Measurements from ENCODE around the gene GRPEL1. TPM values are rescaled to one million over a fixed set of nuclear protein-coding genes. Genes with fewer than 3 reads are reported as not detected.
"Not testable (repeated sequence)": the region's sequence is repeated elsewhere in the genome, so short reads cannot be mapped to it uniquely, and the experiment has no call there.

The GRPEL1 gene
- total RNA-seq, 6 experiments from 2014 or later, result 30.0 to 49.2 (median 45.3) TPM

DNA sequence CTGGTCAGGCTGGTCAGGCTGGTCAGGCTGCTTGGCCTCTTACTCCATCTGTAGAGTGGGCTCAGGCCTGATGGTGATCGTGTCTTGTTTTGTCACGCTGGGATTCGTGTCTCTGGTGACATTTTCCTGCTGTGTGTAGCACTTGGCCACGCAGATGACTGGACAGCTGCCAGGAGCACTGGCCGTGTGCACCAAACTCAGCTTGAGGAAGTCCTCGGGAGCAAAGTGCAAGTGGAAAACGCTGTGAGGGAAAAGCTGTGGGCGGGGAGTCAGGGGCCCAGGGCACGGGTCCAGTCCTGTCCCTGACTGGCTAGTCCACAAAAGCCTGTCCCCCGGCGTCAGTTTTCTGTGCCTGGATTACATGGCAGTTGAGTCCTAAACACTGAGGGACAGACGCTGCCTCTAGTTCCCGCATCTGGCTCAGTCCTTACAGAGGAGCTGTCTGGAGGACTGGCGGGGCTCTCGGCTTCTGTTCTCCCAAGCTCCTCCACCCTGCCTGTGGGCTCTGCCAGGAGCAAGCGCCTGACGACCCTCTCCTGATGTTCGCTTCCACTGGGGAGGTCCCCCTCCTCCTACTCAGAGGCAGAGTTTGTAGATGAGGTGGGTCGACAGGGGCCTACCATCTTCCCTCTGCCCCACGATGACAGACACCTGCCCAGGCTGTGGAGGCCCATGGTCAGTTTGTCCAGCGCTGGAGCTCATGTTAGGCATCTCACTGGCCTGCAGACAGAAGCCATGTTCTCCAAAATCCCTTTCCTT lies 35.9 kb upstream of the GRPEL1 start:
- H3K4me1 ChIP-seq, result peaks cover 0 to 21% (median 4%) of the 10 kb centered on the region in 4 donors
- H3K27ac ChIP-seq, result peak overlapping the region; percentile 41 to 69 (median 56)
- TF ChIP-seq CTCF (IDR thresholded peaks at IDR 0.05) (no peak), POLR2A (IDR thresholded peaks at IDR 0.05) (no peak)
- 15% methylated on average over 8 of the region's 21 CpGs for WGBS (ENCODE audit: insufficient coverage, low coverage, low lambda C conversion rate, missing lambda C conversion rate)
- DNase-seq (peak; percentile 83 to 89 (median 86)), ATAC-seq (peak; percentile 58 to 74 (median 60))
- no peaks in the 10 kb centered on the region for H3K9me3 ChIP-seq
- intact Hi-C loops (cut with DNase I), result no loop called here
- peak overlapping the region; percentile 58 to 74 (median 61) for H3K4me3 ChIP-seq
- no peaks in the 10 kb centered on the region for H3K27me3 ChIP-seq
- H3K36me3 ChIP-seq, result no peaks in the 10 kb centered on the region

DNA sequence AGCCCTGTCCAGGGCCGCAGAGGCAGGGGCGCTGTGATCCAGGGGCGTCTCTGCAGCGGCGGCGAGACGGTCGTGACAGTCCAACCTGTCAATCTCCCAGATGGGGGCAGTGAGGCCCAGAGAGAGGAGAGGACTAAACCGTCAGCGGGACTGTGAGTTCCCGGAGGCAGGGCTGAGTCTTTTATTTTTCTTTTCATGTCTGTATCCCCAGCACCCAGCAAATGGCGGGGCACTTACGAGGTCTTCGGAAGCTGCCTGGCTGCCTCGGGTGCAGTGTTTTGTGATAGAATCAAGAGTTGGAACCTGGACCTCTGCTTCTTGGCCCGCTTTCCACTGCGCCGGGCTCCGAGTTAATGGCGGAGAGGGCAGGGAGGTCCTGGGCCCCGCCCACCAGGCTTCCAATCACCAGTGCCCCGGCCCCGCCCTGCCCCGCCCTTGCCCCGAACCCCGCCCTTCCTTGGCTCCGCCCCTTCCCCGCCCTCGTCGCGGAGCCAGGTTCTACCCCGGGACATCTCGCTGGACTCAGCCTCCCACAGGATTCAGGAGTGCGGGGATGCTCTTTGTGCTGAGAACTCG lies 35.3 kb upstream of the GRPEL1 start:
- intact Hi-C loops (cut with DNase I), result no loop called here
- DNase-seq (peak; percentile 93 to 94 (median 94)), ATAC-seq (peak; percentile 90 to 93 (median 92))

GRCh38 chr4:7102516-7102909 lies 34.6 kb upstream of the GRPEL1 start:
- Histone ChIP-seq H3K4me3 (peak overlapping the region; percentile 58 to 74 (median 61)), H3K4me1 (peaks cover 0 to 21% (median 4%) of the 10 kb centered on the region in 4 donors), H3K27ac (peak overlapping the region in 2 of 3 donors; percentile 48 to 78)
- peak in 2 of 4 donors; percentile 2 to 3 for ATAC-seq
- 29% methylated on average over 12 of the region's 12 CpGs for WGBS (ENCODE audit: insufficient coverage, low coverage, low lambda C conversion rate, missing lambda C conversion rate)
- H3K36me3 ChIP-seq; H3K9me3 ChIP-seq; intact Hi-C loops (cut with DNase I); H3K27me3 ChIP-seq; DNase-seq: not testable (repeated sequence)

More for the DNA sequence above, 35.3 kb upstream of the GRPEL1 start:
- peak overlapping the region; percentile 58 to 74 (median 61) for H3K4me3 ChIP-seq
- H3K27ac ChIP-seq, result peak overlapping the region; percentile 48 to 78 (median 69)
- no peaks in the 10 kb centered on the region for H3K9me3 ChIP-seq
- no peaks in the 10 kb centered on the region for H3K27me3 ChIP-seq
- peaks cover 0 to 21% (median 4%) of the 10 kb centered on the region in 4 donors for H3K4me1 ChIP-seq
- WGBS (ENCODE audit: insufficient coverage, low coverage, low lambda C conversion rate, missing lambda C conversion rate), result 2% methylated on average over 20 of the region's 35 CpGs
- TF ChIP-seq POLR2A (IDR thresholded peaks at IDR 0.05), result peak; percentile 59
- no peak for TF ChIP-seq CTCF (IDR thresholded peaks at IDR 0.05)
- H3K36me3 ChIP-seq, result no peaks in the 10 kb centered on the region

DNA sequence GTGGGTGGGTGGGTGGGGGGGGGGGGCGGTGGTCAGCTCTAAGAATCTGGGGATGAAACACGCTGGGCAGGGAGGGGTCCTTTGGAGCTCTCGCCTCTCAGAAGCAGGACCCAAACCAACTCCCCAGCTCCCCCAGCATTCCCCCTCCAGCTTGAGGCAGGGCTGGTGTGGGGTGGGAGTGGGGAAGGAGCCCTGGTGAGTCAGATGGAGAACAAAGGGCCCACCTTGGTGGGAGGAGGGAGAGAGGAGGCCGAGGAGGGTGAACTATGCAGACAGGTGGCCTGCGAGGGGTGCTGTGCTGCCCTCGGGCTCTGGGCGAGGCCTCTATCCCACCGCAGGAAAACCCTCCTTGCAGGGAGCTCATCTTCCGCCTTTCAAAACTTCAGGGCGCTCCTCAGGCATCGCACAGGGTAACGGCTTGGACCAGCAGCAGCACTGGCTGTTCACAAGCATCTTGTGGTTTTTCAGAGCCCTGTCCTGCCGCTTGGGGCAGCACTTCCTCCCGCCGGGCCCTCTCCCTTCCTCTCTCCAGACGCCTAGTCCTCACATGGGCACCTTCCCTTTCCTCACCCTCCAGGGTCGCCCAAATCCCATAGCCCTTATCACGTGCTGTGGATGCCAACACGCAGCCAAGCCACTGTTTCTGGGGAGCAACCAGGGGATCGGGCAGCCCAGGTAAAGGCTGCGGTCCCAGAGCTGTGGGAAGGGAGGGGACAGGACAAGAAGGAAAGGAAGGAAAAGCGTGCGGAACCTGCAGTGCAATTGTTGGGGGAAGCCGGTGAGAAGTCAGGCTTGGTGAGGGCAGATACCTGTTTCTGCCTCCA lies 34.0 kb upstream of the GRPEL1 start:
- Histone ChIP-seq H3K27ac (no peak overlapping the region), H3K27me3 (no peaks in the 10 kb centered on the region), H3K36me3 (no peaks in the 10 kb centered on the region), H3K4me1 (peaks cover 0 to 21% (median 4%) of the 10 kb centered on the region in 4 donors), H3K9me3 (no peaks in the 10 kb centered on the region), H3K4me3 (peak overlapping the region; percentile 58 to 74 (median 61))
- 13% methylated on average over 9 of the region's 24 CpGs for WGBS (ENCODE audit: insufficient coverage, low coverage, low lambda C conversion rate, missing lambda C conversion rate)
- TF ChIP-seq POLR2A (IDR thresholded peaks at IDR 0.05) (no peak), CTCF (IDR thresholded peaks at IDR 0.05) (peak; percentile 52 to 84 (median 84))
- intact Hi-C loops (cut with DNase I), result no loop called here
- DNase-seq (peak; percentile 76 to 79 (median 78)), ATAC-seq (peak; percentile 65 to 77 (median 69))
